Stimulated activated CD8-positive, alpha-beta memory T cell treated with anti-CD3 and anti-CD28 coated beads, Interleukin-7, amount 100 ng/mL, for 24 hours (primary cell): ENCODE results near the gene TAF4.
"Not testable (repeated sequence)": the region's sequence is repeated elsewhere in the genome, so short reads cannot be mapped to it uniquely, and the experiment has no call there.

Source experiments
- DNase-seq: peaks from one replicate; pipeline ENCODE4 v3.0.0-alpha.2; 2020; ENCODE audit warnings: low read depth

Gene TAF4

GRCh38 chr20:61948586-61949362, 116.9 kb downstream of the TAF4 start:
- DNase-seq = no peak

GRCh38 chr20:61948056-61948455, 117.6 kb downstream of the TAF4 start:
- not testable (repeated sequence) for DNase-seq

- not testable (repeated sequence) for DNase-seq
Observed at GRCh38 chr20:61945495-61945894, 120.2 kb downstream of the TAF4 start.

GRCh38 chr20:61944967-61945366, 120.7 kb downstream of the TAF4 start:
- not testable (repeated sequence) for DNase-seq

GRCh38 chr20:61942526-61942925, 123.2 kb downstream of the TAF4 start:
- DNase-seq = no peak

GRCh38 chr20:61941721-61942405, 123.8 kb downstream of the TAF4 start:
- DNase-seq = no peak

- DNase-seq = no peak
Observed at GRCh38 chr20:61940976-61941720, 124.5 kb downstream of the TAF4 start.

GRCh38 chr20:61940491-61940890, 125.2 kb downstream of the TAF4 start:
- no peak for DNase-seq

- no peak for DNase-seq
Observed at GRCh38 chr20:61939691-61940360, 125.9 kb downstream of the TAF4 start.

GRCh38 chr20:61938839-61939690, 126.6 kb downstream of the TAF4 start:
- no peak for DNase-seq

- DNase-seq = no peak
Observed at GRCh38 chr20:61937963-61938838, 127.5 kb downstream of the TAF4 start.

GRCh38 chr20:61937146-61937962, 128.3 kb downstream of the TAF4 start:
- DNase-seq = no peak

GRCh38 chr20:61936701-61937131, 129.0 kb downstream of the TAF4 start:
- DNase-seq = no peak

- DNase-seq = no peak
Observed at GRCh38 chr20:61935926-61936700, 129.6 kb downstream of the TAF4 start.

- DNase-seq = no peak
Observed at GRCh38 chr20:61934716-61935530, 130.8 kb downstream of the TAF4 start.

- no peak for DNase-seq
Observed at GRCh38 chr20:61933951-61934715, 131.5 kb downstream of the TAF4 start.

- DNase-seq = no peak
Observed at GRCh38 chr20:61933481-61933950, 132.2 kb downstream of the TAF4 start.
